WERI-Rb-1 (cell line): ENCODE measurements around the gene PLTP.

Source experiments
- DNase-seq: peaks from one replicate; pipeline ENCODE4 v3.0.0-alpha.2; 2020
- H3K27ac ChIP-seq: fragments of 250-450 bp; sonication (Bioruptor Pico); 2 replicates; pipeline ENCODE4 v1.5.1; 2020; ENCODE audit warnings: mild to moderate bottlenecking, moderate library complexity
- H3K27me3 ChIP-seq: fragments of 250-450 bp; sonication (Bioruptor Pico); 2 replicates; pipeline ENCODE4 v1.5.1; 2021; ENCODE audit warnings: mild to moderate bottlenecking, low read depth, moderate library complexity; ENCODE audit not compliant: insufficient read depth, severe bottlenecking
- H3K36me3 ChIP-seq: fragments of 250-450 bp; sonication (Bioruptor Pico); 2 replicates; pipeline ENCODE4 v1.5.1; 2020; ENCODE audit warnings: mild to moderate bottlenecking, moderate library complexity
- H3K4me3 ChIP-seq: 2 replicates; pipeline ENCODE4 v1.5.1; 2011; ENCODE audit warnings: low read depth, mild to moderate bottlenecking, control low read depth, low read length
- H3K9me3 ChIP-seq: fragments of 250-450 bp; sonication (Bioruptor Pico); 2 replicates; pipeline ENCODE4 v1.5.1; 2021; ENCODE audit warnings: mild to moderate bottlenecking, moderate library complexity; ENCODE audit not compliant: severe bottlenecking
- TF ChIP-seq, protein P1 (sequence below): IDR thresholded peaks from 2 replicates; pipeline ENCODE4 v1.5.1; 2011; ENCODE audit warnings: low read depth, mild to moderate bottlenecking, control low read depth, inconsistent platforms, low read length

The PLTP gene

DNA sequence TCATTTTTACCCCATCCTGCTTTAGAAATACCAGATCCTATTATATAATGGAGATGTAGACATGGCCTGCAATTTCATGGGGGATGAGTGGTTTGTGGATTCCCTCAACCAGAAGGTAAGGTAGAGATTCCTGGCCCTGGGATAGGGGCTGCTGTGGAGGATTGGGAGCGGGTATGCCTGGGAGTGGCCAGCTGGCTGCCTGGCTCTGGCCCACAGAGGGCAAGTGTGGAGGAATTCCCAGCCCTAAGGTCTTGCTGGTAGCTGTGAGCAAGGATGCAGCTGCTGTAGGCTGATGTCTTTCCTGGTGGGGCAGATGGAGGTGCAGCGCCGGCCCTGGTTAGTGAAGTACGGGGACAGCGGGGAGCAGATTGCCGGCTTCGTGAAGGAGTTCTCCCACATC, 14.3 kb downstream of the PLTP start:
- TF ChIP-seq, protein P1, sequence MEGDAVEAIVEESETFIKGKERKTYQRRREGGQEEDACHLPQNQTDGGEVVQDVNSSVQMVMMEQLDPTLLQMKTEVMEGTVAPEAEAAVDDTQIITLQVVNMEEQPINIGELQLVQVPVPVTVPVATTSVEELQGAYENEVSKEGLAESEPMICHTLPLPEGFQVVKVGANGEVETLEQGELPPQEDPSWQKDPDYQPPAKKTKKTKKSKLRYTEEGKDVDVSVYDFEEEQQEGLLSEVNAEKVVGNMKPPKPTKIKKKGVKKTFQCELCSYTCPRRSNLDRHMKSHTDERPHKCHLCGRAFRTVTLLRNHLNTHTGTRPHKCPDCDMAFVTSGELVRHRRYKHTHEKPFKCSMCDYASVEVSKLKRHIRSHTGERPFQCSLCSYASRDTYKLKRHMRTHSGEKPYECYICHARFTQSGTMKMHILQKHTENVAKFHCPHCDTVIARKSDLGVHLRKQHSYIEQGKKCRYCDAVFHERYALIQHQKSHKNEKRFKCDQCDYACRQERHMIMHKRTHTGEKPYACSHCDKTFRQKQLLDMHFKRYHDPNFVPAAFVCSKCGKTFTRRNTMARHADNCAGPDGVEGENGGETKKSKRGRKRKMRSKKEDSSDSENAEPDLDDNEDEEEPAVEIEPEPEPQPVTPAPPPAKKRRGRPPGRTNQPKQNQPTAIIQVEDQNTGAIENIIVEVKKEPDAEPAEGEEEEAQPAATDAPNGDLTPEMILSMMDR: no peak

GRCh38 chr20:45897289-45897688, 14.7 kb downstream of the PLTP start:
- no peaks in the 10 kb centered on the region for H3K9me3 ChIP-seq
- no peak overlapping the region for H3K4me3 ChIP-seq
- no peak overlapping the region for H3K27ac ChIP-seq
- DNase-seq: no peak
- TF ChIP-seq, protein P1: no peak
- H3K36me3 ChIP-seq: peaks cover 70% of the 10 kb centered on the region
- no peaks in the 10 kb centered on the region for H3K27me3 ChIP-seq

More for the DNA sequence above, 14.3 kb downstream of the PLTP start:
- H3K27ac ChIP-seq: no peak overlapping the region
- H3K36me3 ChIP-seq: peaks cover 66% of the 10 kb centered on the region
- no peak for DNase-seq
- no peaks in the 10 kb centered on the region for H3K9me3 ChIP-seq
- H3K27me3 ChIP-seq: no peaks in the 10 kb centered on the region
- H3K4me3 ChIP-seq: no peak overlapping the region

- TF ChIP-seq, protein P1: no peak
- H3K27ac ChIP-seq: no peak overlapping the region
These were observed 15.3 kb downstream of the PLTP start for GRCh38 chr20:45896641-45897161.

DNA sequence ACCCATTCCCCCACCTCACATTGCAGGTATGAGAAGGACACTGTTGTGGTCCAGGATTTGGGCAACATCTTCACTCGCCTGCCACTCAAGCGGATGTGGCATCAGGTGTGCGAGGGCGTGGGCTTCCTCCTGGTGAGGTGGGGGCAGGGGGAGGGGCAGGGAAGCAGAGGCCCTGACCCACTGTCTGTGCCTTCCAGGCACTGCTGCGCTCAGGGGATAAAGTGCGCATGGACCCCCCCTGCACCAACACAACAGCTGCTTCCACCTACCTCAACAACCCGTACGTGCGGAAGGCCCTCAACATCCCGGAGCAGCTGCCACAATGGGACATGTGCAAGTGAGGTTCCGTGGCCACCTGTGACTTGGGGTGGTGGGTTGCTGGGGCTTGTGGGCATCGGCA, 17.2 kb downstream of the PLTP start:
- TF ChIP-seq, protein P1: no peak
- H3K27ac ChIP-seq: no peak overlapping the region
- DNase-seq: no peak
- no peaks in the 10 kb centered on the region for H3K27me3 ChIP-seq
- H3K36me3 ChIP-seq: peaks cover 56% of the 10 kb centered on the region
- no peaks in the 10 kb centered on the region for H3K9me3 ChIP-seq
- H3K4me3 ChIP-seq: no peak overlapping the region

More at GRCh38 chr20:45896641-45897161, 15.3 kb downstream of the PLTP start:
- no peak for DNase-seq
- Histone ChIP-seq H3K27me3 (no peaks in the 10 kb centered on the region), H3K9me3 (no peaks in the 10 kb centered on the region), H3K4me3 (no peak overlapping the region), H3K36me3 (peaks cover 70% of the 10 kb centered on the region)

- H3K27me3 ChIP-seq: no peaks in the 10 kb centered on the region
- peaks cover 52% of the 10 kb centered on the region for H3K36me3 ChIP-seq
These were observed 18.1 kb downstream of the PLTP start for GRCh38 chr20:45893831-45894230.

More at GRCh38 chr20:45893831-45894230, 18.1 kb downstream of the PLTP start:
- TF ChIP-seq, protein P1: no peak
- Histone ChIP-seq H3K27ac (no peak overlapping the region), H3K9me3 (no peaks in the 10 kb centered on the region), H3K4me3 (no peak overlapping the region)
- no peak for DNase-seq
